Measurements from ENCODE around the gene TMEM151B. TPM values are rescaled to one million over a fixed set of nuclear protein-coding genes. Genes with fewer than 3 reads are reported as not detected.

The TMEM151B gene
- total RNA-seq, 1 experiment from 2014 or later: not detected

- ATAC-seq: peak; percentile 53
- ChIA-PET CTCF (interaction anchor here (0.9 to 2.6 kb wide), 8 partner anchors 8 to 137 kb away, joined by 3 to 22 read pairs (median 7); partner anchors contain the start of genes HSP90AB1 and SLC29A1), RAD21 (ENCODE audit: low non-redundant PET in 1 of 2, low total read pairs in 2 of 2, uncharacterized antibody in 2 of 2, unreplicated experiment in 2 of 2) (no interaction called here), POLR2A (interaction anchor here (1.4 to 2.5 kb wide), 2 partner anchors 11 to 12 kb away, joined by 7 to 20 read pairs; partner anchors contain the start of genes HSP90AB1 and SLC29A1)
- Histone ChIP-seq H3K27me3 (ENCODE audit: insufficient read depth, low read length) (no peaks in the 10 kb centered on the region), H3K4me1 (ENCODE audit: control insufficient read depth in 1 of 2, insufficient read depth in 2 of 2, low read length in 2 of 2) (peaks cover 29 to 42% of the 10 kb centered on the region in 2 experiments), H3K79me2 (ENCODE audit: insufficient read depth, low read length) (no peaks in the 10 kb centered on the region), H3K9me2 (ENCODE audit: insufficient read depth) (no peaks in the 10 kb centered on the region), H3K9ac (ENCODE audit: low read length) (no peak overlapping the region), H3K36me3 (ENCODE audit: control insufficient read depth in 1 of 2, insufficient read depth in 2 of 2, low read length in 2 of 2) (peaks cover 17 to 48% of the 10 kb centered on the region in 2 experiments; a peak in 3 of 4 replicates), H3K27ac (ENCODE audit: low read depth, low read length) (peak overlapping the region; percentile 41), H3K4me2 (ENCODE audit: low read length) (peak overlapping the region; percentile 35; the same call in 1 of the 2 replicates), H2AFZ (ENCODE audit: low read depth, low read length, poor library complexity, severe bottlenecking) (no peak overlapping the region), H3K9me3 (ENCODE audit: control insufficient read depth in 1 of 2, insufficient read depth in 1 of 2, low read depth in 1 of 2, low read length in 2 of 2) (no peaks in the 10 kb centered on the region), H4K20me1 (ENCODE audit: insufficient read depth) (no peaks in the 10 kb centered on the region), H3K4me3 (replicated peaks in 1 of 2; ENCODE audit: low read depth in 1 of 2, low read length in 2 of 2) (no peak overlapping the region)
- intact Hi-C loops (cut with micrococcal nuclease): loop anchor here (1.0 kb wide), 2 partner anchors 62 to 138 kb away; no protein-coding TSS in a partner anchor
- no peak for DNase-seq (ENCODE audit: low read depth, low spot score)
- BruUV-seq (replicated peaks): no TSS peak
- peak; percentile 76 for TF ChIP-seq RAD21 (IDR thresholded peaks at IDR 0.05; ENCODE audit: low read depth)
- TF ChIP-seq, protein P1, sequence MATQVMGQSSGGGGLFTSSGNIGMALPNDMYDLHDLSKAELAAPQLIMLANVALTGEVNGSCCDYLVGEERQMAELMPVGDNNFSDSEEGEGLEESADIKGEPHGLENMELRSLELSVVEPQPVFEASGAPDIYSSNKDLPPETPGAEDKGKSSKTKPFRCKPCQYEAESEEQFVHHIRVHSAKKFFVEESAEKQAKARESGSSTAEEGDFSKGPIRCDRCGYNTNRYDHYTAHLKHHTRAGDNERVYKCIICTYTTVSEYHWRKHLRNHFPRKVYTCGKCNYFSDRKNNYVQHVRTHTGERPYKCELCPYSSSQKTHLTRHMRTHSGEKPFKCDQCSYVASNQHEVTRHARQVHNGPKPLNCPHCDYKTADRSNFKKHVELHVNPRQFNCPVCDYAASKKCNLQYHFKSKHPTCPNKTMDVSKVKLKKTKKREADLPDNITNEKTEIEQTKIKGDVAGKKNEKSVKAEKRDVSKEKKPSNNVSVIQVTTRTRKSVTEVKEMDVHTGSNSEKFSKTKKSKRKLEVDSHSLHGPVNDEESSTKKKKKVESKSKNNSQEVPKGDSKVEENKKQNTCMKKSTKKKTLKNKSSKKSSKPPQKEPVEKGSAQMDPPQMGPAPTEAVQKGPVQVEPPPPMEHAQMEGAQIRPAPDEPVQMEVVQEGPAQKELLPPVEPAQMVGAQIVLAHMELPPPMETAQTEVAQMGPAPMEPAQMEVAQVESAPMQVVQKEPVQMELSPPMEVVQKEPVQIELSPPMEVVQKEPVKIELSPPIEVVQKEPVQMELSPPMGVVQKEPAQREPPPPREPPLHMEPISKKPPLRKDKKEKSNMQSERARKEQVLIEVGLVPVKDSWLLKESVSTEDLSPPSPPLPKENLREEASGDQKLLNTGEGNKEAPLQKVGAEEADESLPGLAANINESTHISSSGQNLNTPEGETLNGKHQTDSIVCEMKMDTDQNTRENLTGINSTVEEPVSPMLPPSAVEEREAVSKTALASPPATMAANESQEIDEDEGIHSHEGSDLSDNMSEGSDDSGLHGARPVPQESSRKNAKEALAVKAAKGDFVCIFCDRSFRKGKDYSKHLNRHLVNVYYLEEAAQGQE (IDR thresholded peaks at IDR 0.05; ENCODE audit: low read depth): no peak
- TF ChIP-seq, protein P2, sequence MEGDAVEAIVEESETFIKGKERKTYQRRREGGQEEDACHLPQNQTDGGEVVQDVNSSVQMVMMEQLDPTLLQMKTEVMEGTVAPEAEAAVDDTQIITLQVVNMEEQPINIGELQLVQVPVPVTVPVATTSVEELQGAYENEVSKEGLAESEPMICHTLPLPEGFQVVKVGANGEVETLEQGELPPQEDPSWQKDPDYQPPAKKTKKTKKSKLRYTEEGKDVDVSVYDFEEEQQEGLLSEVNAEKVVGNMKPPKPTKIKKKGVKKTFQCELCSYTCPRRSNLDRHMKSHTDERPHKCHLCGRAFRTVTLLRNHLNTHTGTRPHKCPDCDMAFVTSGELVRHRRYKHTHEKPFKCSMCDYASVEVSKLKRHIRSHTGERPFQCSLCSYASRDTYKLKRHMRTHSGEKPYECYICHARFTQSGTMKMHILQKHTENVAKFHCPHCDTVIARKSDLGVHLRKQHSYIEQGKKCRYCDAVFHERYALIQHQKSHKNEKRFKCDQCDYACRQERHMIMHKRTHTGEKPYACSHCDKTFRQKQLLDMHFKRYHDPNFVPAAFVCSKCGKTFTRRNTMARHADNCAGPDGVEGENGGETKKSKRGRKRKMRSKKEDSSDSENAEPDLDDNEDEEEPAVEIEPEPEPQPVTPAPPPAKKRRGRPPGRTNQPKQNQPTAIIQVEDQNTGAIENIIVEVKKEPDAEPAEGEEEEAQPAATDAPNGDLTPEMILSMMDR (IDR thresholded peaks at IDR 0.05 in 2 of 3, conservative IDR thresholded peaks at IDR 0.05 in 1 of 3; ENCODE audit: borderline replicate concordance in 1 of 3, insufficient read depth in 1 of 3, low read depth in 2 of 3, low read length in 2 of 3): peak; percentile 68 to 82 (median 77)
Observed at GRCh38 chr6:44234101-44235025, 35.9 kb upstream of the TMEM151B start.

All from HCT116 (cell line).